IPS-18c (cell line): ENCODE measurements around the gene LRMDA.
"Not testable (repeated sequence)": the region's sequence is repeated elsewhere in the genome, so short reads cannot be mapped to it uniquely, and the experiment has no call there.

Source experiments
- H3K4me3 ChIP-seq: 2 replicates; pipeline ENCODE4 v1.7.0; 2013; ENCODE audit warnings: low read depth, mild to moderate bottlenecking, low read length, moderate library complexity; ENCODE audit not compliant: insufficient read depth
- H3K9me3 ChIP-seq: one replicate; pipeline ENCODE4 v1.6.1; 2013; ENCODE audit warnings: mild to moderate bottlenecking, low read length, moderate library complexity; ENCODE audit not compliant: control insufficient read depth, insufficient read depth

The LRMDA gene

DNA sequence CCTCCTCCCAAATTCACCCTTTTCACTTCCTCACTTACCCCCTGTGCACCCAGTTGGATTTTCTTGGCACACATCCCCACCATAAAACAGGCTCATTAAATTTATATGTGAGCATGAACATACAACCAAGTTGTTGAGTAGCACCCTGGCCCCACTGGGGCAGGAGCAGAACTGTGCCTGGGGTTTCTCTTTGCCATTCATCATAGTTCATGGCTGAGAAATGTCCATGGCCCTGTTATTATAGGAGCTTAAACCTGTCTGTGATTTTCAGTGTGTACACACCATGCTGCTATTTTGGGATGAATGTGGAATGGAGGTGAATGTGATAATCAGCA lies 618.8 kb downstream of the LRMDA start:
- Histone ChIP-seq H3K4me3 (no peak overlapping the region), H3K9me3 (no peaks in the 10 kb centered on the region)

DNA sequence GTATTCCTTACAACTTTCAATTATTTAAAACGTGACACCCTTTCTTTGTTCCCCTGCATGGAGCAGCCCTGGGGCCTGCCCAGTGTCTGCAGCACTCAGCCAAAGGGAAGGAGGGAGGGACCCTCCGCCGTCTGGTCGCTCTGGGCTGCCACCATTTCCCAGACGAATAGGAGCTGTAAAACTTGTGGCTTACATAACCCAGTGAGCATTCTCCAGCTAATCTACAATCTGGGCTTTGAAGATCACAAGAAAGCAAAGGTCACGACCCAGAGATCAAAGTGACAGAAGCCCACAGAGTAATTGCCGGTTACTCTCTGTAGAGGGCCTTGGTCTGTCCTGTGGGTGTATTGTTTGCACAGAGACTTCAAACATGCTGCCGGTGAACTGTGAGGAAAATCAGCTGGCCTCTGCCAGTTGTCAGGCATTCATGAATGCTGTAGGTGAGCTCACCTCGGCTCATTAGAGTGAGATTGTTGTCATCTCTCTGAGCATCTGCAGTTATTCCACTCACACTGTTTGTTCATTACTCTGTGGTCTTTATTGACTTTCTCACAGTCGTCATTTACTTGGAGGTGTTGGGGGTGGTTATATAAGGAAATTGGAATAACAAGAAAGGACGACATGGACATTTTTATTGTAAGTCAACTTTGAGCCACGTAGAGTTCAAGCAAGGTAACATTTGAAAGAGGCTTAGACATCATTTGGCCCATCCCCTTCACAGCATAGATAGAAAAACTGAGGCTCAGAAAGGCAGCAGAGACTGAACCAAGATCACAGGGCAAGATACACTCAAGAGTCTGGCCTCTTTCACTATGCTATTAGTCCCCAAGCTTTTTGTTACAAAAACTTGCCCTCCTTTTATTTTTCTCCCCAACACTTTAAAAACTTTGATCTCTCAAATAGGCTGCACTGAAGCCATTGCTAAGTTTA lies 619.8 kb downstream of the LRMDA start:
- Histone ChIP-seq H3K4me3 (no peak overlapping the region), H3K9me3 (peaks cover under 1% of the 10 kb centered on the region)

DNA sequence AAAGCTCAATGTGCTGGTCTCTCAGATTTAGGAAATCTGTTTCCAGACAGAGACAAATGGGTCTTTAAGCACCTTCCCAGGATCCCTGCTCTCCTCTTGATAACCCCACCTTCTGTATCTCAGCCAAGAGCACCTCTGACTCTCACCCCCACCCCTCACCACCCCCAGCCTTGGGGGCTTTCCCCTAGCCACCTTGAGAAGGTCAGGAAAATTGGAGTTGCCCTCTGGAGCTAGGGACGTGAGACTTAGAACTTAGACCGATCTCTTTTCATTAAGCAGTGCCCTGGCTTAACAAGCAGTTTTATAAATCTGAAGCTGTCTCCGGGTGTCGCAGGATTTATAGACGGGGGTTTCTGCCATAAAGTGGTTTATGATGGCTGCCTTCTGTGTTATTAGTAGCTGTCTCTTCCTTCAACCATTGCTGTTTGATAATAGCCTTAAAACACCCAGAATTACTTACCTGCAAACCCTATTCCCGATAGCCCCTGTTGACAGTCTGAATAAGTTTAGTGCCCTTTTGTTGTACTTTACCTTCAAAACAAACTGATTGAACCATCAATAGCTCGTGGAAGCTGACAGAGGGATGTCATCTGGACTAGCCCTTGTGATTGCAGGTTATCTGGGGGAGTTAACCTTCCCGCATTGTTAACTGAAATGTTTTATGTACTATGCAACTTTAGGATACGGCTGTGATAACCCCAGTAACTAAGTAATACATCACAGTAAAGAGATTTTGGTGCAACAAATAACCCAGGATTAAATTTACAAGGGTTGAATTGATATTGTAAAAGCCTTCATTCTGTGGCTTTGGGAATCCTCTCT lies 621.5 kb downstream of the LRMDA start:
- Histone ChIP-seq H3K9me3 (peaks cover 3% of the 10 kb centered on the region), H3K4me3 (no peak overlapping the region)

DNA sequence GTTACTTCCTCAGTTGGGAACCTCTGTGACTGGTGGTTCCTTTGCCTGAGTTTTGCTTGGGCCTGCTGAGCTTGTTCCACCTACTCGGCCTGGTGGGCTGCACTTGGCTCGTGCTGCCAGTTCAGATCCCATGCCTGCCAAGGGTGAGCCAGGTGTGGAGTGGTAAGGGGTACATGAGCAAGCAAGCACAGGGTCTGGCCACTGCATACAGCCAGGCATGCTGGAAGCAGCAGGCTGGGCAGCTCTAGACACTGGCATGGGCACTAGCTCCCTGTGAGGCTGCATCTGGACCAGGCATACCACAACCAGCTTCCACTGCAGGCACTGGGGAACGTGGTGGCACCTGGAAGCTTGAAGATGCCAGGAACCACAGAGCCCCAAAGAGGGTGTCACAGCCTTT lies 624.0 kb downstream of the LRMDA start:
- H3K4me3 ChIP-seq = no peak overlapping the region

DNA sequence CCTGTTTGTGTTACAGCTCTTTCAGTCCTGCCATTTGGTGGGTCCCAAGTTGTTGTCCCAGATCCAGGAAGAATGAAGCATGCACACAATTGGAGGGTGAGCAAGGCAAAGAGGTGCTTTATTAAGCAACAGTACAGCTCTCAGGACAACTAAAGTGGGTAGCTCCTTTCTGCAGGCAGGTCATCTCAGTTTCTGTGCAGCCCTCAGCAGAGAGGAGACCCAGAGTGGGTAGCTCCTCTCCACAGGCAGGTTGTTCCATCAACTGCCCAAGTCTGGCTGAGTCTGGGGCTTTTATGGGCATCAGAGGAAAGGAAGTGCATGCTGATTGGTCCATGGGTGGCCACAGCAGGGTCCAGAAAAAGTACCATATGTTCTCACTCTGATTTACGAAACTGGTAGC lies 624.5 kb downstream of the LRMDA start:
- Histone ChIP-seq H3K9me3 (peaks cover 3% of the 10 kb centered on the region), H3K4me3 (no peak overlapping the region)

More for the DNA sequence above, 624.0 kb downstream of the LRMDA start:
- H3K9me3 ChIP-seq = peaks cover 3% of the 10 kb centered on the region

DNA sequence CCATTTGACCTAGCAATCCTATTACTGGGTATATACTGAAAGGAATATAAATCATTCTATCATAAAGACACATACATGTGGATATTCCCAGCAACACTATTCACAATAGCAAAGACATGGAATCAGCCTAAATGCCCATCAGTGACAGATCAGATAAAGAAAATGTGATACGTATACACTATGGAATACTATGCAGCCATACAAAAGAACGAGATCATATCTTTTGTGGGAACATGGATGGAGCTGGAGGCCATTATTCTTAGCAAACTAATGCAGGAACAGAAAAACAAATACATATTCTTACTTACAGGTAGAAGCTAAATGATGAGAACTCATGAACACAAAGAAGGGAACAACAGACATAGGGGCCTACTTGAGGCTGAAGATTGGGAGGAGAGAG lies 629.6 kb downstream of the LRMDA start:
- not testable (repeated sequence) for H3K9me3 ChIP-seq, H3K4me3 ChIP-seq

DNA sequence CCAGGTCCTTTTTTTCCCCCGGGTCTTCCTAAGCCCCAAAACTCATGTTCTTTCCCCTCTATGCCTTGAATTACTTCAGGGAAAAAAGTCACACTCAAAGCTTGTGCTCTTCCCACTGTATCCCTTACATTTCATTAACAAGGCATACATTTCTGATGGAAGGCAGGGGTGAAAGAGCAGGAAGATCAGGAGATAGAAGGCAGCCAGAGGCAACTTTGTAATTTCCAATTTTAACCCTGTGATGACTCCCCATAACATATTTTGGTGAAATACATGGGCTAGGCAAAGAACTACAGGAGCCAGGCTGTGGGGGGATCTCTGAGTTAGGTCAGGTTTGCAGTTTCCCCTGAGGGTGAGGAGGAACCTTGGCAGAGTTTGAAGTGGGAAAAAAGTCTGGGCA lies 635.0 kb downstream of the LRMDA start:
- peaks cover 2% of the 10 kb centered on the region for H3K9me3 ChIP-seq

DNA sequence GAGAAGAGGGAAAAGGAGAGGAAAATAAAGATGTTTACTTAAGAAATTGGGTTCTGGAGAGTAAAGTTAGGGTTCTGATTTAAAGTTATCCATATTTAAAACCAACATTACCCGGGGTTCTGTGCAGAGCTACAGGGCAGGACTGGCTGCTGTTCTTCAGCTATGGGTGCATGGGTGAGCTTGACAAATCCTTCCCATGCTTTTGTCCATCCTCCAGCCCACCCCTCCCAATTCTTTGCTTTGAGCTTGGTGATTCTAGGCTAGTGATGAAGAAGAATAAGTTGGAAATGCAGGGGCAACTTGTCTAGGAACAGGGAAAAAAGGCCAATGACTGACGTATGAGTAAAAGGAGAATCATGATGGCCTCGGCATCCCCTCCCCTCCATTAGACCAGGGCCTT lies 636.0 kb downstream of the LRMDA start:
- Histone ChIP-seq H3K4me3 (no peak overlapping the region), H3K9me3 (peaks cover 2% of the 10 kb centered on the region)

More for the DNA sequence above, 635.0 kb downstream of the LRMDA start:
- no peak overlapping the region for H3K4me3 ChIP-seq

DNA sequence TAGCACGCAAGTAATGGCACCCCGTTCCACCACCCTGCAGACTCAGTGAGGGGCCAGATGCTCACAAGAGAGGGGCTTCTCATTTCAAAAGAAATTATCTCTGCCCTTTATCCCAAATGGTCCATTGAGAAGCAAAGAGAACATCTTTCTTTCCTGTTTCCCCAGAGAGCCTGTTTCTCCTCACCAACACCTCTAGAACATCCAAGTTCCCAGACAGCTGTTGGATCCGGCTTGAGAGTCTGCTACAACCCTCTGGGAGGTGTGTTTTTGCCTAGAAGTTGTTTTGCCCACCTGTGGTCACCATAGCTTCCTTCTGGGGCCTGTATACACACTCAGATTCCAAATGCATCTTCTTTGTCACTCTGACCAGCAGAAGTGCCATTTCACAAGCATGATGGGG lies 637.4 kb downstream of the LRMDA start:
- H3K9me3 ChIP-seq = peaks cover 2% of the 10 kb centered on the region
- H3K4me3 ChIP-seq = no peak overlapping the region

DNA sequence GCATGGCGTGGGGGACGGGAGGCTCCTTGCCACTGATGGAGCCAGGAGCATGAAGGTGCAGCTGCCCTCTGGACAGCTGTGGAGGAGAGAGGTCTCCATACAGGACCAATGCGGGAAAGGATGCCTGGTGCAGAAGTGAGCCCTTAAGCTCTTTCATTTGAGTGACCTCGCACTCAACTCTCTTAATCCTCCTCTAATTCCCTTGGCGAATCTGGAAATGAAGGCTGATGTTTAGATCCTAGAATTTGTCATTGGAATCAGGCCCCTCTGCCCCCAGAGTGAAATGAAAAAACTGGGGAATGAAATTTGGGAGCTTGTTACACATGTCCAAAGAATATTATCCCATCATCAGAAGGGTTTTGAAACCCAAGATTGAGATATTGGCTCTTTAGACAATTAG lies 639.5 kb downstream of the LRMDA start:
- no peak overlapping the region for H3K4me3 ChIP-seq
- no peaks in the 10 kb centered on the region for H3K9me3 ChIP-seq

DNA sequence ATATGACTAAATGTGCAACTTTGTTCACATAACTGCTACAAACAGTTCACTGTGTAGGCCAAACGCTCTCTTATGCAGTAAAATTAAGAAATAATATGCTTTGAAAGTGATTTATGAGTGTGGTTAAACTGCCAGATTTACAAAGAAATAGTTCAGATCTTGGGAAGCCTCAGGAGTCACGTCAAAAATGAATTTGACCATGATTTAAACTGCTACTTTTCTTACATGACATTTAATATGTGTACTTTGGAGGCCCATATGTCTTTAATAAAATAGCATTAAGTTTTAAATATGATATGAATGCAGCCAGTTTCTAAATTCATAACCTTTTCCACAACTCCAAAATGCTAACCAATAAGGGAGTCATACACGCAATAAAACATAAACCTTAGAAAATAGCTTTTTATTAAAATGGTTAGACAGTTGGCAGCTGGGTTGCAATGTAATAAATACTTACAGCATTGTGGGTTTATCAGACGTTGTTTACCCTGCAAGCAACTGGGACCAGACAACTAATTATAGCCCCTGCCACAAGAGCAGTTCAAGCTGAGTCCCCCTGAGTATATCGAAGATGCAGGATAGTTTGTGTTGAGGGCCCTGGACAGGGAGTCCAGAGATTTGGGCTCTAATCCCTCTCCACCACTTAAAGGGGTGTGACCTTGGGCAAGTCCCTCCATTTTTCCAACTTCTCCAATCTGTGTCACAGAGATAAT lies 640.4 kb downstream of the LRMDA start:
- Histone ChIP-seq H3K4me3 (no peak overlapping the region), H3K9me3 (no peaks in the 10 kb centered on the region)

DNA sequence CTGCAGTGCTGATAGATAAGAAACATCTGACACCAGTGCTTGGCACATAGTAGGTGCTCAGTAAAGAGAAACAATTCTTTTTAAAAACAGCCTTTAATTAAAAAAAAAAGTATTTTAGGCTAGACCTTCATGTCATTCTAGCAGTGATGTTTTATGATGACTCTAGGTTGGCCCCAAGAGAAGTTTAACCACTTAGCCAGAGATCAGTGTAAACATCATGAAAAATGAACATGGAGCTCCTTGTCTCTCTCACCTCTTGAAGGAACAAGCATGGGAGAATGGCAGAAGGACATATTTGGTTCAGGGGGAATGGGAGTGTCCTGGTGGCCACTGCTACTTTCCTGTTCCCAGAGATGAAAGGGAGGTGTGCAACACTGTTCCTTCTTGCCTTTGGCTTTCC lies 641.0 kb downstream of the LRMDA start:
- H3K9me3 ChIP-seq = no peaks in the 10 kb centered on the region
- H3K4me3 ChIP-seq = no peak overlapping the region

DNA sequence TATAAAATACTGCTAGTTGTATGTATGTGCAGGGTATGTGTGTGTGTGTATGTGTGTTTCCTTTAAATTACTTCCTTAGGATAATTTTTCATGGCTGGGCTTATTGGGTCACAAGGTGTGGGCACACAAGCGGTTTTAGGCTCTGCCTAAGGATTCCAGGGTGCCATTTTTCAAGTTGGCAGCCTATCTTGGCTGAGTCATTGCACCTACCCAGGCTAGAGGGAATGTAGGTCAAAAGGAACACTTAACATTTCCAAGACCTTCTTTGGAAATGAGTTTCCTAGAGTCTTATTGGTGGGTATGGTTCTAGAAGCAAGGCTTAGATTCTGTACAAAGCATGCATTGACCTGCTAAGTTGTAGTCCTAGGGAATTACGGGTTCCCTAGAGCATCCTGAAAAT lies 642.1 kb downstream of the LRMDA start:
- Histone ChIP-seq H3K9me3 (no peaks in the 10 kb centered on the region), H3K4me3 (no peak overlapping the region)

DNA sequence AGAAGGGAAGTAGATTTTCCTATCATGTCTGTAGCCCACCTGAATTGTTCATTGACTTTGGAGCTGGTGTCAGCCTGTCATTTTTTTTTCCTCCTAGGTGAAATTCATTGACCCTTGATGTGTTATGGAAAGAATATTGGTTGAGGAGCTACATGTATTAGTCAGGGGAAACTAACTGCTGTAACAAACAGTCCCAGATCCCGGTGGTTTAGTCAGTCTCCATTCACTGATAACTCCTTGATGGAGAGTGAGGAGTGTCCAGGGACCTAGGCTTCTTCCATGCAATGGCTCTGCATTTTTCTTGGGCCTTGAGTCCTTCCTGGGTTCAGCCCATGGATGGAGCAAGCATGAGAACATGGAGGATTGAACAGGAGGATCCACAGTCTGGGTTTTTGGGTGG lies 643.2 kb downstream of the LRMDA start:
- H3K4me3 ChIP-seq = no peak overlapping the region
- no peaks in the 10 kb centered on the region for H3K9me3 ChIP-seq

DNA sequence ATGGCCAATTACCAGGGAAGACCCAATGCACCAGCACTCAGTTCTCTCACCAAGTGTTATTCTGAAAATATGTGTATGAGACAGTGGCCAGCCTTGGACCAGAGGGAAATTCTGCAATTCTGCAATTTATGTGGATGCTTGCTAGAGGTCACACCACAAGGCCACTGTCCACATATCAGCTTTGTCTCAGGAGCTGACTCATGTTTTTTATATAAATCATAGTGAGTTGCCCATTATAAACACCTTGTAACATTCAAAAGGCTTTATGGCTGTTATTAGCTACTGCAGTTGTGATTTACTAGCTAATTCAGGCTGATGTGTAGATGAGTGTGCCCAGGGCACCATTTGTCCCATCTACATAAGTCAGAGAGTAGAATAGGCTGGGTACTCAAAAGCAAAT lies 649.0 kb downstream of the LRMDA start:
- no peak overlapping the region; the same call in 1 of the 2 replicates for H3K4me3 ChIP-seq
- no peaks in the 10 kb centered on the region for H3K9me3 ChIP-seq

DNA sequence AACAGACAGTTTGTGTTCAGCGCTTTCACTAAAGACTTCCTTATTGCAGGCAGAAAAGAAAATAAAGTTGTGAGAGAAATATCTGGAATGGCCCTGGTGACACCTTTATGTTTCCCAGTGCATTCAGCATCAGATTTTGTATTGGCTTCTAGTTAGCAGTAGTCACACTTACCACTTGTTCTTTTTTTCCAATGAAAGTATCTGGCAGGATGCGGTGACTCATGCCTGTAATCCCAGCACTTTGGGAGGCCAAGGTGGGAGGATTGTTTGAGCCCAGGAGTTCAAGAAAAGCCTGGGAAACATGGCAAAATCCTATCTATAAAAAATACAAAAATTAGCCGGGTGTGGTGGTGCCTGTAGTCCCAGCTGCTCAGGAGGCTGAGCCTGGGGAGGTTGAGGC lies 649.6 kb downstream of the LRMDA start:
- no peak overlapping the region; the same call in 1 of the 2 replicates for H3K4me3 ChIP-seq
- H3K9me3 ChIP-seq = no peaks in the 10 kb centered on the region

DNA sequence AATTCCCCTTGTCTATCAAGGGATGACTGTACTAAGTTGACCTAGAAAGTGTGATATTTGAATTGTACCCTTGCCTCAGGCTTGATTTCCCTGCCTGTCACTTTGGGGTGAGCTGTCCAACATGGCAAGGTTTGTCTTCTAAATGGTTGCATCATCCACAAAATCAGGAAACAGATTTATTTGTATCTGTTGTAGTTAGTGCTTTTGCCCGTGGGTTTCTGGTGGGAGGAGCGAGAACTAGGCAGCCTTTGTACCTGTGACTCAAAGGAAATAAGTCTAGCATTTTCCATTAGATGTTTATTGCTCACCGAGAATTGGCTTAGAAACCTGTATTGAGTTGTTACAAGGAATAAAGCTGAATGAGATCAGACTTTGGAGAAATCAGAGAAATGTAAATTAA lies 650.8 kb downstream of the LRMDA start:
- Histone ChIP-seq H3K9me3 (no peaks in the 10 kb centered on the region), H3K4me3 (no peak overlapping the region)

DNA sequence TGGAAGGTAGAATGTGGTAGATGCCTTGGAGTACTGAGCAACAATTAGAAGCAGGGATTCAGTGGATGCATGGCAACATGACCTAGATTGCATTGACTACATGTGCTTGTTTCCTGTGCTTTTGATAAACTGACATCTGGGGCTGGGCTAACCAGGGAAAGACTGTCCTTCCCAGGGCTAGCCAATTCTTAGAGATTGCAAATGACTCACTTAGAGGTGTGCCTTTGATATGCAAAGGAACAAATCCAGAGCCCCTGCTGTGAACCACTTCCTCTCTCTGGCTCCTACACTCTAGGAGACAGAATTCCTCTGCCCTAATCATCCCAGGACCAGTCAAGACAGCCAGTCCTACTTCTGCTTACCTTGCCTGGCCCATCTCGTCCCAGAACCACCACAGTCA lies 651.5 kb downstream of the LRMDA start:
- Histone ChIP-seq H3K4me3 (no peak overlapping the region), H3K9me3 (no peaks in the 10 kb centered on the region)
